ENCODE measurements around the gene CA5B.

DNA sequence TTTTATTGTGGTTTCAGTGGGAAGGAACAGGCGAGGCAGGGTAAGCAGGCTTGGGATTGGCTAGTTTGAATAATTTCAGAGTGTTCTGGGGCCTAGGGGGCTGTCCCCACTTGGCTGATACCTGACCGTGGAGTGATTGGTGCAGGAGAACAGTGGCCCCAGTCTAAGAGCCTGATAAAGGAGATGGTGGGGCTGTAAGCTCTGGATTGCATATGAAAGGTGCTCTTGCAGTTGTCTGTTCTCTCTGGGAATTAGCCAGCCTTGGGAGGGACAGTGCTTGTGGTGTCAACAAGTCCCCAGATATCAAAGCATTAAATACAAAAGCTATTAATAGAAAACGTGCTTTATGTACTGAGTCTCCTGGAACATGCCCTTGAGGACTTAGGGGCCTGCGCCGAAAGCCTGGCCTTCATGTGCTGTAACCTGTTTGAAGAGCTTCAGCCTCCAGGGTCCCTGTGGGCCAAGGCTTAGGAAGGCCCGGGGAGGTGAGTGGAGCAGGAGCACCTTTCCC is 43.1 kb upstream of the CA5B start:
- TF ChIP-seq, protein P1, sequence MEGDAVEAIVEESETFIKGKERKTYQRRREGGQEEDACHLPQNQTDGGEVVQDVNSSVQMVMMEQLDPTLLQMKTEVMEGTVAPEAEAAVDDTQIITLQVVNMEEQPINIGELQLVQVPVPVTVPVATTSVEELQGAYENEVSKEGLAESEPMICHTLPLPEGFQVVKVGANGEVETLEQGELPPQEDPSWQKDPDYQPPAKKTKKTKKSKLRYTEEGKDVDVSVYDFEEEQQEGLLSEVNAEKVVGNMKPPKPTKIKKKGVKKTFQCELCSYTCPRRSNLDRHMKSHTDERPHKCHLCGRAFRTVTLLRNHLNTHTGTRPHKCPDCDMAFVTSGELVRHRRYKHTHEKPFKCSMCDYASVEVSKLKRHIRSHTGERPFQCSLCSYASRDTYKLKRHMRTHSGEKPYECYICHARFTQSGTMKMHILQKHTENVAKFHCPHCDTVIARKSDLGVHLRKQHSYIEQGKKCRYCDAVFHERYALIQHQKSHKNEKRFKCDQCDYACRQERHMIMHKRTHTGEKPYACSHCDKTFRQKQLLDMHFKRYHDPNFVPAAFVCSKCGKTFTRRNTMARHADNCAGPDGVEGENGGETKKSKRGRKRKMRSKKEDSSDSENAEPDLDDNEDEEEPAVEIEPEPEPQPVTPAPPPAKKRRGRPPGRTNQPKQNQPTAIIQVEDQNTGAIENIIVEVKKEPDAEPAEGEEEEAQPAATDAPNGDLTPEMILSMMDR (IDR thresholded peaks at IDR 0.05; ENCODE audit: low read length): no peak
- TF ChIP-seq EZH2 (IDR thresholded peaks at IDR 0.05; ENCODE audit: borderline replicate concordance, low read length): no peak

Data from OCI-LY1 (cell line).